Mesendoderm (in vitro differentiated cells): Measurements from ENCODE around the gene EVI2B.
"Not testable (repeated sequence)": the region's sequence is repeated elsewhere in the genome, so short reads cannot be mapped to it uniquely, and the experiment has no call there.

Experiments used
- DNase-seq: peaks from one replicate; pipeline ENCODE4 v3.0.0; 2013
- H2AK5ac ChIP-seq: 2 replicates; pipeline ENCODE4 v1.6.1; 2013; ENCODE audit warnings: low read length, inconsistent platforms
- H2BK120ac ChIP-seq: 2 replicates; pipeline ENCODE4 v1.6.1; 2013; ENCODE audit warnings: low read depth, mild to moderate bottlenecking, low read length, moderate library complexity, mixed read lengths
- H2BK15ac ChIP-seq: replicated peaks from 2 replicates; pipeline ENCODE4 v1.6.1; 2013; ENCODE audit warnings: low read depth, mild to moderate bottlenecking, moderate library complexity
- H2BK5ac ChIP-seq: 2 replicates; pipeline ENCODE4 v1.6.1; 2013; ENCODE audit warnings: low read length, inconsistent platforms
- H3K18ac ChIP-seq: 2 replicates; pipeline ENCODE4 v1.6.1; 2013; ENCODE audit warnings: mild to moderate bottlenecking, low read length, mixed read lengths
- H3K23ac ChIP-seq: one replicate; pipeline ENCODE4 v1.6.1; 2013; ENCODE audit warnings: low read length
- H3K27ac ChIP-seq: 2 replicates; pipeline ENCODE4 v1.5.1; 2013; ENCODE audit warnings: low read depth, mild to moderate bottlenecking, inconsistent platforms, low read length, moderate library complexity
- H3K27me3 ChIP-seq: 2 replicates; pipeline ENCODE4 v1.6.1; 2013; ENCODE audit warnings: low read length, control low read depth, mild to moderate bottlenecking, inconsistent platforms; ENCODE audit not compliant: insufficient read depth, poor library complexity
- H3K36me3 ChIP-seq: 2 replicates; pipeline ENCODE4 v1.6.1; 2013; ENCODE audit warnings: low read length, inconsistent platforms; ENCODE audit not compliant: control insufficient read depth, insufficient read depth
- H3K4ac ChIP-seq: one replicate; pipeline ENCODE4 v1.6.1; 2013; ENCODE audit warnings: low read depth, mild to moderate bottlenecking, low read length, moderate library complexity
- H3K4me1 ChIP-seq: 2 replicates; pipeline ENCODE4 v1.6.1; 2013; ENCODE audit warnings: low read depth, low read length, inconsistent platforms; ENCODE audit not compliant: control insufficient read depth
- H3K4me2 ChIP-seq: 2 replicates; pipeline ENCODE4 v1.6.1; 2013; ENCODE audit warnings: low read length
- H3K4me3 ChIP-seq: 2 replicates; pipeline ENCODE4 v1.5.1; 2013; ENCODE audit warnings: mild to moderate bottlenecking, low read length
- H3K56ac ChIP-seq: one replicate; pipeline ENCODE4 v1.6.1; 2013; ENCODE audit warnings: low read length
- H3K79me1 ChIP-seq: 2 replicates; pipeline ENCODE4 v1.6.1; 2013; ENCODE audit warnings: low read length, inconsistent platforms
- H3K79me2 ChIP-seq: 2 replicates; pipeline ENCODE4 v1.6.1; 2013; ENCODE audit warnings: mild to moderate bottlenecking, low read length; ENCODE audit not compliant: control insufficient read depth, insufficient read depth
- H3K9ac ChIP-seq: 2 replicates; pipeline ENCODE4 v1.6.1; 2013; ENCODE audit warnings: low read length, inconsistent platforms
- H4K5ac ChIP-seq: one replicate; pipeline ENCODE4 v1.6.1; 2013; ENCODE audit warnings: low read length
- H4K8ac ChIP-seq: one replicate; pipeline ENCODE4 v1.6.1; 2013; ENCODE audit warnings: low read depth, mild to moderate bottlenecking, control low read depth, low read length, moderate library complexity
- WGBS: extraction: QIAGEN DNeasy Blood & Tissue Kit; methylation state at CpG from one replicate; pipeline ENCODE4 v1.1.7; 2013; ENCODE audit warnings: low lambda C conversion rate, missing lambda C conversion rate; ENCODE audit not compliant: insufficient coverage; ENCODE audit errors: extremely low coverage; 5-methylcytosine and 5-hydroxymethylcytosine counted together

EVI2B gene

DNA sequence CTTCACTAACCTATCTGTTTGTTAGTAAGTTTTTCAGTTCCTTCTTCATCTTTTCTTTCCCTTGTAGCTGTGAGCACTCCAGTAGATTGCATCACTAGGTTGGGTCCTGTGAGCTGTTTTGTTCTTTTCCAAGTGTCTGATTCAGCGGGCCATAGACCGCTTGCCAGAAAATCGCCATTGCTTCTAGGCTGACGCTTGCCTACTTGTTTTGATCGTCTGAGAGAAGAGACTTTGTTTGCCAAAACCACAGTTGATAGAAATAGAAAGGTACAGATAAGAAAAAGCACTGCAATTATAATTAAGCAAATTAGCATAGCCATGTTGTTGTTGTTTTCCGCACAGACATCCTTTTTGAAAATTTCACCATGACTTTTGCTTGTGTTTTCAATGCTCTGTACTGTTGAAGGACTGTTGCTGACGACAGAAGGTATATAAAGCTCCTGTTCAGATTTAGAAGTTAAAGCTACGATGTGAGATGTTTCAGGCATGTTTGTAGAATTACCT, 4.5 kb upstream of the EVI2B start:
- Histone ChIP-seq H2BK15ac (no peak overlapping the region), H3K27me3 (no peaks in the 10 kb centered on the region), H3K9ac (no peak overlapping the region), H3K4me2 (no peak overlapping the region), H4K8ac (no peak overlapping the region), H3K18ac (no peak overlapping the region), H2BK120ac (no peak overlapping the region), H3K4me1 (no peaks in the 10 kb centered on the region), H3K56ac (no peak overlapping the region), H3K27ac (no peak overlapping the region), H3K79me2 (no peaks in the 10 kb centered on the region), H3K36me3 (no peaks in the 10 kb centered on the region), H3K4me3 (no peak overlapping the region), H3K4ac (no peak overlapping the region), H3K23ac (no peak overlapping the region), H3K79me1 (no peaks in the 10 kb centered on the region), H2BK5ac (no peak overlapping the region), H2AK5ac (no peak overlapping the region), H4K5ac (no peak overlapping the region)
- peak; percentile 18 for DNase-seq
- no CpG with 5 or more reads among the region's 8 CpGs for WGBS

DNA sequence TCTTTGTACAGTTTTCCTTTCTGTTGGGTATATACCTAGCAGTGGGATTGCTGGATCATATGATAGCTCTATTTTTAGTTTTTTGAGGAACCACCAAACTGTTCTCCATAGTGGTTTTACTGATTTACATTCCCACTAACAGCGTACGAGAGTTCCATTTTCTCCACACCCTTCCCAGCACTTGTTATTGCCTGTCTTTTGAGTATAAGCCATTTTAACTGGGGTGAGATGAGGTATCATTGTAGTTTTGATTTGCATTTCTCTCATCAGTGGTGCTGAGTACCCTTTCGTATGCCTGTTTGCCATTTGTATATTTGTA, 887 bp upstream of the EVI2B start:
- Histone ChIP-seq H4K5ac (no peak overlapping the region), H3K36me3 (no peaks in the 10 kb centered on the region), H2AK5ac (no peak overlapping the region), H2BK15ac (no peak overlapping the region), H3K79me1 (no peaks in the 10 kb centered on the region), H3K23ac (no peak overlapping the region), H3K4me2 (no peak overlapping the region), H3K56ac (no peak overlapping the region), H3K4me1 (no peaks in the 10 kb centered on the region), H3K27me3 (no peaks in the 10 kb centered on the region), H4K8ac (no peak overlapping the region), H3K79me2 (no peaks in the 10 kb centered on the region), H2BK5ac (no peak overlapping the region), H3K4ac (no peak overlapping the region), H3K9ac (no peak overlapping the region), H3K4me3 (no peak overlapping the region), H3K18ac (no peak overlapping the region), H2BK120ac (no peak overlapping the region), H3K27ac (no peak overlapping the region)
- no peak for DNase-seq
- WGBS, result no CpG with 5 or more reads among the region's 3 CpGs

DNA sequence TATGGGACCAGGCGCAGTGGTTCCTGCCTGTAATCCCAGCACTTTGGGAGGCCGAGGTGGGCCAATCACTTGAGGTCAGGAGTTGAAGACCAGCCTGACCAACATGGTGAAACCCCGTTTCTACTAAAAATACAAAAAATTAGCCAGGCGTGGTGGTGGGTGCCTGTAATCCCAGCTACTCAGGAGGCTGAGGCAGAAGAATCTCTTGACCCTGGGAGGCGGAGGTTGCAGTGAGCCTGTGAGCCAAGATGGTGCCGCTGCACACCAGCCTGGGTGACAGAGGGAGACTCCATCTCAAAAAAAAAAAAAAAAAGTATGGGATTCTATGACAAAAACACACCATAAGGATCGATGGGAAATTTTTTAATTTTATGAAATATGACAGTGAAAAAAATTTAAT, 1.6 kb downstream of the EVI2B start:
- H3K9ac ChIP-seq, H3K27ac ChIP-seq, H3K79me2 ChIP-seq, H3K4me2 ChIP-seq, H3K27me3 ChIP-seq, H2BK5ac ChIP-seq, H3K56ac ChIP-seq, H3K4me1 ChIP-seq, H3K4me3 ChIP-seq, H4K5ac ChIP-seq, H3K4ac ChIP-seq, H2AK5ac ChIP-seq, DNase-seq, H2BK120ac ChIP-seq, H3K18ac ChIP-seq, H2BK15ac ChIP-seq, H3K36me3 ChIP-seq, H3K79me1 ChIP-seq, H3K23ac ChIP-seq, H4K8ac ChIP-seq: not testable (repeated sequence)
- WGBS, result no CpG with 5 or more reads among the region's 7 CpGs

DNA sequence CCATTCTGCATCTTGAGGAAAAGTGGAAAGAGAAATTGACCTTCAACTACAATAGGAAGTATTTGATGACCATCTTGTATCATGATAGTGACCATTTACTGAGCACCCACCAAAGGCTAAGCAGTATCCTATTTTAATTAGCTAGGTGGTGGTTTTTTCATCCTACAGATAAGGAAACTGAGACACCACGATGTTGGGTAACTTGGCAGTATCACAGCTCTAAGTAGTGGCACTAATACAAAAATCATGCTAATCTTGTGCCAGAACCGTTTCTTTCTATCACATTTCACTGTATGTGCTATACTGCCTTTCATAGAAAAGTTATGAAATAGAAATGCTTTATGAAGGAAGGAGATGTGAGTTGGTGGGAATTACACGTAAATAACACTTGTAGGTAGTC, 2.3 kb downstream of the EVI2B start:
- no peak overlapping the region for H3K23ac ChIP-seq
- no peaks in the 10 kb centered on the region for H3K4me1 ChIP-seq
- H3K79me2 ChIP-seq, result no peaks in the 10 kb centered on the region
- H3K4ac ChIP-seq, result no peak overlapping the region
- no peak overlapping the region for H3K4me3 ChIP-seq
- no peaks in the 10 kb centered on the region for H3K79me1 ChIP-seq
- no peak overlapping the region for H2AK5ac ChIP-seq
- H3K56ac ChIP-seq, result no peak overlapping the region
- H3K36me3 ChIP-seq, result no peaks in the 10 kb centered on the region
- no peak overlapping the region for H2BK5ac ChIP-seq
- H2BK120ac ChIP-seq, result no peak overlapping the region
- H4K5ac ChIP-seq, result no peak overlapping the region
- H4K8ac ChIP-seq, result no peak overlapping the region
- H3K27me3 ChIP-seq, result no peaks in the 10 kb centered on the region
- H3K9ac ChIP-seq, result no peak overlapping the region
- no peak overlapping the region for H2BK15ac ChIP-seq
- WGBS, result no CpG with 5 or more reads among the region's 3 CpGs
- no peak overlapping the region for H3K18ac ChIP-seq
- no peak overlapping the region for H3K4me2 ChIP-seq
- no peak for DNase-seq
- H3K27ac ChIP-seq, result no peak overlapping the region

DNA sequence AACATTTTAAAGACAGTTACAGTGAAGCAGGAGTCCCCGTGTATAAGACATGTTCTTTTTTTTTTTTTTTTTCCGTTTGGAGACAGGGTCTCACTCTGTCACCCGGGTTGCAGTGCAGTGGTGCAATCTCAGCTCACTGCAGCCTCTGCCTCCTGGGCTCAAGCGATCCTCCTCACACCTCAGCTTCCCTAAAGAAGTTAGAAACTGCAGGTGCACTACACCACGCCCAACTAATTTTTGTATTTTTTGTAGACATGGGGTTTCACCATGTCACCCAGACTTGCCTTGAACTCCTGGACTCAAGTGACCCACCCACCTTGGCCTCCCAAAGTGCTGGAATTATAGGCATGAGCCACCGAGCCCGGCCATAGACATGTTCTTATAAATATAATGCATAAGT, 3.0 kb downstream of the EVI2B start:
- Histone ChIP-seq H2BK120ac (no peak overlapping the region), H2BK15ac (no peak overlapping the region), H3K27ac (no peak overlapping the region), H2BK5ac (no peak overlapping the region), H3K4me3 (no peak overlapping the region), H3K79me2 (no peaks in the 10 kb centered on the region), H3K36me3 (no peaks in the 10 kb centered on the region), H3K56ac (no peak overlapping the region), H3K18ac (no peak overlapping the region), H3K4ac (no peak overlapping the region), H3K9ac (no peak overlapping the region), H3K27me3 (no peaks in the 10 kb centered on the region), H3K79me1 (no peaks in the 10 kb centered on the region), H2AK5ac (no peak overlapping the region), H3K23ac (no peak overlapping the region), H4K5ac (no peak overlapping the region), H4K8ac (no peak overlapping the region), H3K4me2 (no peak overlapping the region), H3K4me1 (no peaks in the 10 kb centered on the region)
- no peak for DNase-seq
- no CpG with 5 or more reads among the region's 7 CpGs for WGBS

- H3K23ac ChIP-seq, result no peak overlapping the region
- H4K8ac ChIP-seq, result no peak overlapping the region
- no peak overlapping the region for H3K9ac ChIP-seq
- H3K79me2 ChIP-seq, result no peaks in the 10 kb centered on the region
- no peak overlapping the region for H2AK5ac ChIP-seq
- DNase-seq, result no peak
- H3K27ac ChIP-seq, result no peak overlapping the region
- no peaks in the 10 kb centered on the region for H3K36me3 ChIP-seq
- no peaks in the 10 kb centered on the region for H3K4me1 ChIP-seq
- H3K79me1 ChIP-seq, result no peaks in the 10 kb centered on the region
- no CpG with 5 or more reads among the region's 2 CpGs for WGBS
- no peak overlapping the region for H2BK5ac ChIP-seq
- no peak overlapping the region for H3K4ac ChIP-seq
- no peak overlapping the region for H4K5ac ChIP-seq
- no peak overlapping the region for H3K4me2 ChIP-seq
- H3K18ac ChIP-seq, result no peak overlapping the region
- H2BK120ac ChIP-seq, result no peak overlapping the region
- H3K56ac ChIP-seq, result no peak overlapping the region
- H2BK15ac ChIP-seq, result no peak overlapping the region
- H3K4me3 ChIP-seq, result no peak overlapping the region
- no peaks in the 10 kb centered on the region for H3K27me3 ChIP-seq
These were observed 3.6 kb downstream of the EVI2B start for GRCh38 chr17:31310260-31310659.
